Lower lobe of right lung (tissue), 2 donors: Measurements from ENCODE around the gene MTARC1. TPM values are rescaled to one million over a fixed set of nuclear protein-coding genes. Genes with fewer than 3 reads are reported as not detected.

Experiments
- ATAC-seq, 2 donors: fragments of 200-7000 bp; cut with Tn5 transposase; one replicate each; pipeline ENCODE4 v1.9.1; 2020 to 2022; ENCODE audit warnings: mild to moderate bottlenecking in 2 of 2, moderate library complexity in 2 of 2
- DNase-seq: peaks from one replicate; pipeline ENCODE4 v3.0.0-alpha.2; 2020
- H3K27ac ChIP-seq: fragments of 200-600 bp; one replicate; pipeline ENCODE4 v1.8.0; 2022
- H3K27me3 ChIP-seq: fragments of 200-600 bp; one replicate; pipeline ENCODE4 v1.8.0; 2022; ENCODE audit warnings: low read depth
- H3K36me3 ChIP-seq: fragments of 200-600 bp; one replicate; pipeline ENCODE4 v1.8.0; 2022; ENCODE audit warnings: mild to moderate bottlenecking
- H3K4me1 ChIP-seq: fragments of 200-600 bp; one replicate; pipeline ENCODE4 v1.8.0; 2022
- H3K4me3 ChIP-seq: fragments of 200-600 bp; one replicate; pipeline ENCODE4 v1.8.0; 2022; ENCODE audit warnings: mild to moderate bottlenecking
- H3K9me3 ChIP-seq: fragments of 200-600 bp; one replicate; pipeline ENCODE4 v1.8.0; 2022
- intact Hi-C: fragments of 100-400 bp; cut with DNase I; formaldehyde crosslinking; loops from one replicate; pipeline ENCODE4 v1.11.0; 2022
- total RNA-seq: library from RNA; stranded (reverse); fragmentation: NEBNext Ultra II Directional; extraction: Animal tissue kit (Norgen Biotek cat#: 25700); gene quantifications from one replicate; pipeline ENCODE4 v1.2.1, GENCODE V29; 2021
- TF ChIP-seq, protein P1 (sequence below): fragments of 200-600 bp; IDR thresholded peaks from one replicate; pipeline ENCODE4 v1.8.0; 2022; ENCODE audit warnings: antibody characterized with exemption, mild to moderate bottlenecking
- donor health status: DM: no; HTN: yes; CAD: no; lungs with severe emphysema.

MTARC1 gene
- total RNA-seq, 1 donor from 2014 or later, result 37.6 TPM

DNA sequence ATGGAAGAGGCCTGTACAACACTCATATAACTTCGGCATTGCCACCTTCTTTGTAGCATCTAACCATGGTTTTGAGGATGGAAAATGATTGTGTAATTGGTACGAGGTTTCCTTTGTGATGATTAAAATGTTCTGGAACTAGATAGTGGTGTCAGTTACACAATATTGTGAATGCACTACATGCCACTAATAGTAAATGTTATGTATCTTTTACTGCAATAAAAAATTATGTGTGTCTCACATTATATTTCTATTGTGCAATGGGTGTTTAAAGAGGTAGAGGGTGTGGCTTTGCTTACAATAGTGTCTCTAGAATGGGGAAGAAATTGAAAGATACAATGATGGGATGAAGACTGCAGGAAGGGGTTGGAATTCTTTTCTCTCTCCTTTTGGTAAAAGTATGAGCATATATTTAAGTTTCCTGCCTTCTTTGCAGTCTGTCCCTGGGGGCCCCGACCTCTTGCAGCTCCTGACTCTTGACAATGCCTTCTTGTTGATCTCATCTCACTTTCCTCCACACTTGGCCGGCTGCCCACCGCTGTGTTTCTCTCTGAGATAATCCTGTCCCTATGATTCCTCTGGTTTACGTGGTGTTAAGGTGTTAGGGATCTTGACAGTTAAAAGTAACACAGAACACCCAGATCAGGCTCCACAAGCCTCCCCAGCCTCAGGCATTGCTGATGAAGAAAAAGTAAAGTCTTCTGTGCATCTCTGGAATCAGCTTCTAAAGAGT is 39.3 kb downstream of the MTARC1 start:
- no peak for DNase-seq
- Histone ChIP-seq H3K4me3 (no peak overlapping the region), H3K36me3 (no peaks in the 10 kb centered on the region), H3K27me3 (no peaks in the 10 kb centered on the region), H3K27ac (no peak overlapping the region), H3K4me1 (peaks cover 25% of the 10 kb centered on the region), H3K9me3 (no peaks in the 10 kb centered on the region)
- TF ChIP-seq, protein P1, sequence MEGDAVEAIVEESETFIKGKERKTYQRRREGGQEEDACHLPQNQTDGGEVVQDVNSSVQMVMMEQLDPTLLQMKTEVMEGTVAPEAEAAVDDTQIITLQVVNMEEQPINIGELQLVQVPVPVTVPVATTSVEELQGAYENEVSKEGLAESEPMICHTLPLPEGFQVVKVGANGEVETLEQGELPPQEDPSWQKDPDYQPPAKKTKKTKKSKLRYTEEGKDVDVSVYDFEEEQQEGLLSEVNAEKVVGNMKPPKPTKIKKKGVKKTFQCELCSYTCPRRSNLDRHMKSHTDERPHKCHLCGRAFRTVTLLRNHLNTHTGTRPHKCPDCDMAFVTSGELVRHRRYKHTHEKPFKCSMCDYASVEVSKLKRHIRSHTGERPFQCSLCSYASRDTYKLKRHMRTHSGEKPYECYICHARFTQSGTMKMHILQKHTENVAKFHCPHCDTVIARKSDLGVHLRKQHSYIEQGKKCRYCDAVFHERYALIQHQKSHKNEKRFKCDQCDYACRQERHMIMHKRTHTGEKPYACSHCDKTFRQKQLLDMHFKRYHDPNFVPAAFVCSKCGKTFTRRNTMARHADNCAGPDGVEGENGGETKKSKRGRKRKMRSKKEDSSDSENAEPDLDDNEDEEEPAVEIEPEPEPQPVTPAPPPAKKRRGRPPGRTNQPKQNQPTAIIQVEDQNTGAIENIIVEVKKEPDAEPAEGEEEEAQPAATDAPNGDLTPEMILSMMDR, result no peak
- ATAC-seq, result no peak
- intact Hi-C loops, result no loop called here

DNA sequence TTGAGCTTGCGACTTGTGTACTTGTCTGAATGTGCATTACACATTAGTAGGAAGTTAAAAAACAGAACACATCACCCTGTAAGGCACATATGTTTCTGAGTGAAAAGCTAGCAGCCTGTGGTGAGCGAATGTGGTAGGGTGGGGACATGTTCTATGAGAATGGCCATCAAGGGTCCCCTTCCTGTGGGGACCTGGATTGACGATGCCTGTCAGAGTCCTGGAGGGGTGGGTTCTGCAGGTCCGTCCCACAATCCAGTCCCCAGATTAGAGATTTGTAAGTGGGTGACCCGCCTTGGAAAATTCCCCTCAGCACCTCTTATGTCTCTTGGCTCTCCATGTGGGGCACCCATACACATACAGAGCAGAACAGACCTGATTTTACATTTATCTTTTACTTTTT is 40.0 kb downstream of the MTARC1 start:
- H3K27me3 ChIP-seq, result no peaks in the 10 kb centered on the region
- TF ChIP-seq, protein P1, result no peak
- H3K9me3 ChIP-seq, result no peaks in the 10 kb centered on the region
- no peak overlapping the region for H3K4me3 ChIP-seq
- ATAC-seq (no peak), DNase-seq (no peak)
- H3K4me1 ChIP-seq, result peaks cover 25% of the 10 kb centered on the region
- no peak overlapping the region for H3K27ac ChIP-seq
- H3K36me3 ChIP-seq, result no peaks in the 10 kb centered on the region
- intact Hi-C loops, result no loop called here

DNA sequence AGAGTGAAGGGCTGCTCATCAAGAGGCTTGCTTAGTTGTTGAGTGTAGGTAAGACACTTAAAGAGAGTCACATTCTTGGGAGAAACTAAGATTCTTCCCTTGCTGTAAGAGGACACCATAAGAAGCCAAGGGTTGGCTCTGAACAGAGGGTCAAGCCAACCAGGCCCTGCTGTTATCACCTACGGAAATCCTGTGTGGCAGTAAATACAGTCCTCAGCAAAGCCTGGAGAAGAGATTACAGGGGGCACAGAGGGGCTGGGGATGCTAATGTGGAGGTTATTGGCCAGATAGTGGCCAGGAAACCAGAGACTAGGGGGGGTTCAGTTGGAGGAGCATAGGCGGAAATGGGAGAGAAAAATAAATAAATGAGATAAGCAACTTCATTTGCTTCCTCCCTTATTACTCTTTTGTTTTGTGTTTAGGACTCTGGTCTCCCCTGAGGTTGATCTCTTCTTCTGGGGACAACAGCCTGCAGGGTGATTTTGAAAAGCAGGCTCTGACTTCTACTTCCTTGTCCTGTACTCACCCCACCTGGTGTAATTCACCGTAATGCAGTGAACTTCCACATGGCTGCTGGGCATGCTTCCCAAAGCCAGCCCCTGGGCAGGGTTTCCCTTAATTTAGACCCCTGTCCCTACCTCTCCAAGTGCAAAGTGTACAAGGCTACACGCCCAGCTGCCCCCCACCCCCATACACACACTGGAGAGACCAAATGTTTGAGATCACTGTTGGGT is 40.9 kb downstream of the MTARC1 start:
- Histone ChIP-seq H3K4me1 (peaks cover 25% of the 10 kb centered on the region), H3K36me3 (no peaks in the 10 kb centered on the region), H3K27me3 (no peaks in the 10 kb centered on the region), H3K27ac (no peak overlapping the region), H3K4me3 (no peak overlapping the region), H3K9me3 (no peaks in the 10 kb centered on the region)
- no peak for DNase-seq
- intact Hi-C loops, result no loop called here
- peak in 1 of 2 donors; percentile 39 for ATAC-seq
- TF ChIP-seq, protein P1, result no peak

DNA sequence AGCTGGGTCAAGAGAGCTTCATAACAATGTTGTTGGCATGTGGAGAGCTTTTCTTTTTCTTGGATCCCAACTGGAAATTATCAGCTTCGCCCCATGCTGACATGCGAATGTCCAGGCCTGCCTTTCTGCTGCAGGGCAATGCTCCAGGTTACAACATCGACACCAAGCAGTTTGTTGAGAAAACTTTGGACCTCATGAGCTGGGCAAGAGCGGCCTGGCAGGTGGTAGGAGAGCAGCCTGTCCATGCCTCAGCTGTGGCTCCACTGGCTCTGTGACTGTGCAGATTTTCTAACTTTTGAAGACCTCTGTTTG is 41.4 kb downstream of the MTARC1 start:
- H3K27ac ChIP-seq, result no peak overlapping the region
- TF ChIP-seq, protein P1, result no peak
- peaks cover 25% of the 10 kb centered on the region for H3K4me1 ChIP-seq
- H3K27me3 ChIP-seq, result no peaks in the 10 kb centered on the region
- no peaks in the 10 kb centered on the region for H3K9me3 ChIP-seq
- ATAC-seq (peak; percentile 55 to 58), DNase-seq (no peak)
- no peaks in the 10 kb centered on the region for H3K36me3 ChIP-seq
- intact Hi-C loops, result no loop called here
- no peak overlapping the region for H3K4me3 ChIP-seq

DNA sequence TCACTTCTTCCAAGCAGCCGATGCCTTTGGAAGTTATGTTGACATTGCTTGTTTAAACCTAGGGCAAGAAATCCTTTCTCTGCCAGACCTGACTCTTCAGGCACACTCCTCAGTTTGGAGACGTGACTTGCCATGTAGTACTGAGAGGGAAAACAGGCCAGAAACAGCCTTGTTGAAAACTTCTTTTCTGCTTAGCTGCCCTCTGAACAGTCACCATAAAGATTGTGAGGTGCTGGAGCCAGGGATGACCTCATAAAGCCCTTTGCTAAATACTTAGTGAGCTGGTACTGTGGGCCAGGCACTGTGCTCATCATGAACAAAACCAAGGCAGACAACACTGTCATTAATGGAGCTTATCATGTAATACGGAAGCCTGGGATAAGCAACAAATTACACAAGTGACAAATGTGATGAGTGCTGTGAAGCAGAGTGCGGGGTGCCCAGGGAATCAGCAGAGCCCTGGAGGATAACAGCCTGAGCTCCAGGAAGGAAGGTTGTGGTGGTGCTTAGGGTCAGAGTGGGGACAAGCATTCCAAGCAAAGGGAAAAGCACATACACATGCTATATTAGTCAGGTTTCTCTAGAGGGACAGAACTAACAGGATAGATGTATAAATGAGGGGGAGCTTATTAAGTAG is 42.4 kb downstream of the MTARC1 start:
- ATAC-seq (no peak), DNase-seq (no peak)
- Histone ChIP-seq H3K27me3 (no peaks in the 10 kb centered on the region), H3K27ac (no peak overlapping the region), H3K4me3 (no peak overlapping the region), H3K4me1 (peaks cover 25% of the 10 kb centered on the region), H3K36me3 (no peaks in the 10 kb centered on the region), H3K9me3 (no peaks in the 10 kb centered on the region)
- intact Hi-C loops, result no loop called here
- TF ChIP-seq, protein P1, result no peak
